Esophagus muscularis mucosa (tissue), 4 donors: ENCODE results near the gene C1orf167.

Experiments
- EP300 ChIP-seq: sonication (generic); formaldehyde crosslinking; IDR thresholded peaks from one replicate; pipeline ENCODE4 v1.6.1; 2017; ENCODE audit warnings: antibody characterized with exemption
- POLR2A ChIP-seq: fragments of 450-650 bp; IDR thresholded peaks from one replicate; pipeline ENCODE4 v1.6.1; 2017; ENCODE audit warnings: antibody characterized with exemption, moderate library complexity, mild to moderate bottlenecking, low read depth
- POLR2AphosphoS5 ChIP-seq, 2 donors: sonication (generic); formaldehyde crosslinking; IDR thresholded peaks; one replicate each; pipeline ENCODE4 v1.6.1; 2017; ENCODE audit warnings: antibody characterized with exemption in 2 of 2
- TF ChIP-seq, protein P1 (sequence below), 3 experiments: fragments of 200-600 bp in 2 of 3; fragments of 450-650 bp in 1 of 3; sonication (generic) in 2 of 3; IDR thresholded peaks; one replicate each; pipeline ENCODE4 v1.5.1; 2017 to 2019; ENCODE audit warnings: antibody characterized with exemption in 3 of 3, mild to moderate bottlenecking in 2 of 3, moderate library complexity in 1 of 3

DNA sequence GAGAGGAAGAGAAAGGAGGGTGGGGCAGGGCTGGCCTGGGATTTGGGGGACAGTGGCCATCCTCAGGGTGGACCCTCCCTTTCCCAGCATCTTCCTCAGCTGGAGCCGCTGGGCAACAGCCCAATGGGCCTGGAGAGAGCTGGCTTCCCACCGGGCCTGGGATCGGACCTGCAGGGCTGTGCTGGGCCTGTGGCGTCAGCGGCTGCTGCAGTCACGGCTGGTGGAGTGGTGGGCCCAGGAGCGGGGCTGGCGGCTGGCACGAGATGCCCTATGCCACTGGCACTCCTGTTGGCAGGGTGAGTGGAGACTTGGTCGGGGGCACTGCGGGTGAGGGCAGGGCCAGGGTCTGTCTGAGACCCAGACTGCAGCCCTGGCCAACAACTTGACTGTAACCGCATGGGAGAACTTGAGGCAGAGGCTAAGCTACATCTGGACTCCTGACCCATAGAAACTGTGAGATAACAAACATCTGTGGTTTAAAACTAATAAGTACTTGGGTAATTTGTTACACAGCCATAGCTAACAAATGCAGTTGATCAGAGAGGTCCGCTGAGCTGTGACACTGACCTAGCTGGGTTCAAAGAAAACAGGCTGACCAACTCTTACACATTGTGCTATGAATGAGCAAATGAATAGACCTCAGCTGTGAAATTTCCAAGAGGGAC, 17.9 kb downstream of the C1orf167 start:
- TF ChIP-seq, protein P1, sequence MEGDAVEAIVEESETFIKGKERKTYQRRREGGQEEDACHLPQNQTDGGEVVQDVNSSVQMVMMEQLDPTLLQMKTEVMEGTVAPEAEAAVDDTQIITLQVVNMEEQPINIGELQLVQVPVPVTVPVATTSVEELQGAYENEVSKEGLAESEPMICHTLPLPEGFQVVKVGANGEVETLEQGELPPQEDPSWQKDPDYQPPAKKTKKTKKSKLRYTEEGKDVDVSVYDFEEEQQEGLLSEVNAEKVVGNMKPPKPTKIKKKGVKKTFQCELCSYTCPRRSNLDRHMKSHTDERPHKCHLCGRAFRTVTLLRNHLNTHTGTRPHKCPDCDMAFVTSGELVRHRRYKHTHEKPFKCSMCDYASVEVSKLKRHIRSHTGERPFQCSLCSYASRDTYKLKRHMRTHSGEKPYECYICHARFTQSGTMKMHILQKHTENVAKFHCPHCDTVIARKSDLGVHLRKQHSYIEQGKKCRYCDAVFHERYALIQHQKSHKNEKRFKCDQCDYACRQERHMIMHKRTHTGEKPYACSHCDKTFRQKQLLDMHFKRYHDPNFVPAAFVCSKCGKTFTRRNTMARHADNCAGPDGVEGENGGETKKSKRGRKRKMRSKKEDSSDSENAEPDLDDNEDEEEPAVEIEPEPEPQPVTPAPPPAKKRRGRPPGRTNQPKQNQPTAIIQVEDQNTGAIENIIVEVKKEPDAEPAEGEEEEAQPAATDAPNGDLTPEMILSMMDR (IDR thresholded peaks at IDR 0.05), result no peak
- no peak for TF ChIP-seq EP300
- no peak for TF ChIP-seq POLR2A
- TF ChIP-seq POLR2AphosphoS5 (IDR thresholded peaks at IDR 0.05), result no peak
